ENCODE data around the gene SNX10. TPM values are rescaled to one million over a fixed set of nuclear protein-coding genes. Genes with fewer than 3 reads are reported as not detected.
A peak's percentile ranks its signal among the peaks of the same experiment; 100 is the strongest.

Gene SNX10
- total and polyA plus RNA-seq, 2 experiments from 2014 or later = 0.60 to 1.5 TPM

- Histone ChIP-seq H3K36me3 (ENCODE audit: low read depth) (no peaks in the 10 kb centered on the region), H2AFZ (no peak overlapping the region), H3K27me3 (replicated peaks; ENCODE audit: insufficient read depth) (peaks cover 53% of the 10 kb centered on the region), H4K20me1 (ENCODE audit: insufficient read depth) (no peaks in the 10 kb centered on the region), H3K9me3 (ENCODE audit: low read depth) (no peaks in the 10 kb centered on the region), H3F3A (ENCODE audit: insufficient read depth) (no peaks in the 10 kb centered on the region), H3K79me2 (ENCODE audit: insufficient read depth) (no peaks in the 10 kb centered on the region), H3K4me1 (ENCODE audit: insufficient read depth) (no peaks in the 10 kb centered on the region), H3K4me2 (ENCODE audit: unreplicated experiment) (no peak overlapping the region), H3K4me3 (no peak overlapping the region), H3K27ac (no peak overlapping the region), H3K9me2 (ENCODE audit: insufficient read depth) (no peaks in the 10 kb centered on the region), H3K9ac (no peak overlapping the region)
- 63 to 72% methylated on average over 2 of the region's 2 CpGs for WGBS, 2 experiments (ENCODE audit: low coverage in 1 of 2, low lambda C conversion rate in 2 of 2, missing lambda C conversion rate in 2 of 2)
- in situ Hi-C loops (cut with MboI) = no loop called here
- TF ChIP-seq EZH2phosphoT487 (IDR thresholded peaks at IDR 0.05; ENCODE audit: insufficient read depth, low read depth) (no peak), EZH2 (IDR thresholded peaks at IDR 0.05; ENCODE audit: insufficient read depth, poor library complexity, severe bottlenecking) (no peak)
- DNase-seq = no peak
These were observed 98.4 kb downstream of the SNX10 start for GRCh38 chr7:26390016-26390415.

DNA sequence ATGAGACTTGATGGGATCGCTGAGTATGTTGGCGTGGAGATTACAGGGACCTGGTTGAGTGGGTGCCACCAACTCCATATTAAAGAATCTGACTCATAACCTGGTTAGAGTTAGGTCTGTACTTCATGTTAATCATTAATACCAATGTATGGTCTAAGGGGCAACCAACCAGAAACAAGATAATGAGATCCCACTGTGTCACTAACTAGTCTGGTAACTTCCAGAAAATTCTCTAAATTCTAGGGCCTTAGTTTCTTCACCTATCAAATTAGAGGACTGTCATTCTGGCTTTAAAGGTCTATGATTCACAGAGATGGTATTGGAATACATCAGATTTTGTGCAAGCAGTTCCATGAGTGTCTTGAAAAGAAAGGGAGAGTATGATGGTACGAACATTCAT, 102.2 kb downstream of the SNX10 start:
- no peak for DNase-seq
- H3K4me1 ChIP-seq (ENCODE audit: insufficient read depth) = no peaks in the 10 kb centered on the region
- H3K9ac ChIP-seq = no peak overlapping the region
- H3F3A ChIP-seq (ENCODE audit: insufficient read depth) = no peaks in the 10 kb centered on the region
- H3K9me2 ChIP-seq (ENCODE audit: insufficient read depth) = no peaks in the 10 kb centered on the region
- no peaks in the 10 kb centered on the region for H4K20me1 ChIP-seq (ENCODE audit: insufficient read depth)
- WGBS, 2 experiments (ENCODE audit: low coverage in 1 of 2, low lambda C conversion rate in 2 of 2, missing lambda C conversion rate in 2 of 2) = 82 to 83% methylated on average over 3 of the region's 3 CpGs
- no peak for TF ChIP-seq EZH2phosphoT487 (IDR thresholded peaks at IDR 0.05; ENCODE audit: insufficient read depth, low read depth)
- TF ChIP-seq EZH2 (IDR thresholded peaks at IDR 0.05; ENCODE audit: insufficient read depth, poor library complexity, severe bottlenecking) = no peak
- no peak overlapping the region for H3K4me2 ChIP-seq (ENCODE audit: unreplicated experiment)
- no peaks in the 10 kb centered on the region for H3K9me3 ChIP-seq (ENCODE audit: low read depth)
- in situ Hi-C loops (cut with MboI) = no loop called here
- H3K27me3 ChIP-seq (replicated peaks; ENCODE audit: insufficient read depth) = peaks cover 29% of the 10 kb centered on the region
- H3K79me2 ChIP-seq (ENCODE audit: insufficient read depth) = no peaks in the 10 kb centered on the region
- H3K27ac ChIP-seq = no peak overlapping the region
- no peak overlapping the region for H2AFZ ChIP-seq
- H3K4me3 ChIP-seq = no peak overlapping the region
- no peaks in the 10 kb centered on the region for H3K36me3 ChIP-seq (ENCODE audit: low read depth)

DNA sequence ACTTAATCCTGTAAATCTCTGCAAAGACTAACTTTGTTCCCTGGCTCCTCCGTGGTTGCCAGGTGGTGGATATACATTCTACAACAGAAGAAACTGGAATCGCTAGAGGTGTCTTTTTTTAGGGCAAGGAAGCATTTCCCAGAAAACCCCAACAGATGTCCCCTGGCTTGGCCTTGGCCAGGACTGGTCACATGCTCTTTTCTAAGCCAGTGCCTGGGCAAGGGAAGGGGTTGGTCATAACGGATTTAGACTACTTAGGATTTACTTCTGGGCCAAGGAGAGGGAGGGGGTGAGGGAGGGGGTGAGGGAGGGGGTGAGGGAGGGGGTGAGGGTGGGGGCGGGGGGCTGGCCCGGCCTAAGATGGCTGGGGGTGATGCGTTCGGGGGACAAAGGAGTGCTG, 105.7 kb downstream of the SNX10 start:
- no peaks in the 10 kb centered on the region for H3F3A ChIP-seq (ENCODE audit: insufficient read depth)
- no peaks in the 10 kb centered on the region for H3K36me3 ChIP-seq (ENCODE audit: low read depth)
- no peak for TF ChIP-seq EZH2 (IDR thresholded peaks at IDR 0.05; ENCODE audit: insufficient read depth, poor library complexity, severe bottlenecking)
- TF ChIP-seq EZH2phosphoT487 (IDR thresholded peaks at IDR 0.05; ENCODE audit: insufficient read depth, low read depth) = no peak
- no peaks in the 10 kb centered on the region for H3K9me3 ChIP-seq (ENCODE audit: low read depth)
- H4K20me1 ChIP-seq (ENCODE audit: insufficient read depth) = no peaks in the 10 kb centered on the region
- no peak overlapping the region for H3K4me3 ChIP-seq
- no peaks in the 10 kb centered on the region for H3K79me2 ChIP-seq (ENCODE audit: insufficient read depth)
- H3K9ac ChIP-seq = no peak overlapping the region
- DNase-seq = no peak
- 75 to 76% methylated on average over 4 to 7 of the region's 7 CpGs for WGBS, 2 experiments (ENCODE audit: low coverage in 1 of 2, low lambda C conversion rate in 2 of 2, missing lambda C conversion rate in 2 of 2)
- H3K4me2 ChIP-seq (ENCODE audit: unreplicated experiment) = no peak overlapping the region
- H3K4me1 ChIP-seq (ENCODE audit: insufficient read depth) = 0 out of 2 replicates have a peak, but pooled peaks cover 5% of the 10 kb centered on the region
- no peaks in the 10 kb centered on the region for H3K9me2 ChIP-seq (ENCODE audit: insufficient read depth)
- in situ Hi-C loops (cut with MboI) = no loop called here
- no peak overlapping the region for H2AFZ ChIP-seq
- no peak overlapping the region for H3K27ac ChIP-seq
- H3K27me3 ChIP-seq (replicated peaks; ENCODE audit: insufficient read depth) = 0 out of 2 replicates have a peak, but pooled peaks cover under 1% of the 10 kb centered on the region

- H3K9ac ChIP-seq = peak overlapping the region; percentile 70
- no peaks in the 10 kb centered on the region for H3K9me3 ChIP-seq (ENCODE audit: low read depth)
- H3K36me3 ChIP-seq (ENCODE audit: low read depth) = no peaks in the 10 kb centered on the region
- H3K27me3 ChIP-seq (replicated peaks; ENCODE audit: insufficient read depth) = no peaks in the 10 kb centered on the region
- peak overlapping the region; percentile 92 for H2AFZ ChIP-seq
- 7 to 10% methylated on average over 27 to 38 of the region's 38 CpGs for WGBS, 2 experiments (ENCODE audit: low coverage in 1 of 2, low lambda C conversion rate in 2 of 2, missing lambda C conversion rate in 2 of 2)
- H3K9me2 ChIP-seq (ENCODE audit: insufficient read depth) = no peaks in the 10 kb centered on the region
- H3F3A ChIP-seq (ENCODE audit: insufficient read depth) = no peaks in the 10 kb centered on the region
- peak; percentile 54 for DNase-seq
- H3K79me2 ChIP-seq (ENCODE audit: insufficient read depth) = no peaks in the 10 kb centered on the region
- H3K27ac ChIP-seq = no peak overlapping the region
- H4K20me1 ChIP-seq (ENCODE audit: insufficient read depth) = no peaks in the 10 kb centered on the region
- peak overlapping the region; percentile 76 for H3K4me2 ChIP-seq (ENCODE audit: unreplicated experiment)
- in situ Hi-C loops (cut with MboI) = no loop called here
- 0 out of 2 replicates have a peak, but pooled peaks cover 5% of the 10 kb centered on the region for H3K4me1 ChIP-seq (ENCODE audit: insufficient read depth)
- TF ChIP-seq EZH2 (IDR thresholded peaks at IDR 0.05; ENCODE audit: insufficient read depth, poor library complexity, severe bottlenecking) = no peak
- no peak for TF ChIP-seq EZH2phosphoT487 (IDR thresholded peaks at IDR 0.05; ENCODE audit: insufficient read depth, low read depth)
- peak overlapping the region; percentile 75 for H3K4me3 ChIP-seq
These were observed 106.2 kb downstream of the SNX10 start for GRCh38 chr7:26397796-26398426.

Measured in GM23248 (cell line).